Measurements from ENCODE around the gene ASIC2.
A peak's percentile ranks its signal among the peaks of the same experiment; 100 is the strongest.
"Not testable (repeated sequence)": the region's sequence is repeated elsewhere in the genome, so short reads cannot be mapped to it uniquely, and the experiment has no call there.

The ASIC2 gene

GRCh38 chr17:33019161-33019890, 273.8 kb downstream of the ASIC2 start:
- DNase-seq (ENCODE audit: low read depth): no peak

DNA sequence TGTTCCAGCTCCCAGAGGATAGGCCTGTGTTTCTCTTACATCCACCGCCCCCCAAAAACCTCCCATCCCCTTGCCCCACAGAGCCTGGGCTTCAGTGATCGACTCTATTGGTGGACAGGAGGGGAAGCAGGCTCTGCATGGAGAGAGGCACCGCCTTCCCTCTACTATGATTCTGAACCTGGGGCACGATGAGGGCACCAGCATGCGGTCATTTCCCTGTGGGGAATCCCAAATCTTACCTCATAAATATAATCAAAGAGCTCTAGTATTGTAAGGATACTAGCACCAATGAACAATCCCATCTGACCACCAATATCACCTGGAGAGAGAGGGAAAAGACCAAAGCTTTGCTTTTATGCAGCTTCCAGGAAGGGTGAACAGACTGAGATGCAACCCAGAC, 275.7 kb downstream of the ASIC2 start:
- DNase-seq (ENCODE audit: low read depth): no peak

DNA sequence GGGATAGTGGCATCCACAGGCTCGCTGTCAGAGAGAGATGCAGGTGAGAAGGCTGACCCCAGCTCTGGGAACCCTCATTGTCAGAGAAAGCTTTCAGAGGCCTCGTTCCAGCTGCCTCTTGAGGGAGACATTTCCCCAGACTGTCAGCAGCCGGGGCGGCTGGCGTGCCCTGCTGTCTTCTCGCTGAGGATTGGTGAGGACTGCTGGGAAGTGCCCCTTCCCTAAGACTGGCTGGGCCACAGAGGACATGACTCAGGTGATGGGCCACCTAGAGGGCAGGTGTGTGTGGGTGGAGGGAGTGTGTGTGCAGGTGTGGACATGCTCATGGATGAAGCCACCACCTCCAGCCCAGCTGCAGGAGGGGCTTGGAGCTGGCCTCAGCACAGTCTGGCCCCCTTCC, 276.2 kb downstream of the ASIC2 start:
- DNase-seq (ENCODE audit: low read depth): no peak

- no peak for DNase-seq (ENCODE audit: low read depth)
These were observed 277.3 kb downstream of the ASIC2 start for GRCh38 chr17:33015716-33016346.

DNA sequence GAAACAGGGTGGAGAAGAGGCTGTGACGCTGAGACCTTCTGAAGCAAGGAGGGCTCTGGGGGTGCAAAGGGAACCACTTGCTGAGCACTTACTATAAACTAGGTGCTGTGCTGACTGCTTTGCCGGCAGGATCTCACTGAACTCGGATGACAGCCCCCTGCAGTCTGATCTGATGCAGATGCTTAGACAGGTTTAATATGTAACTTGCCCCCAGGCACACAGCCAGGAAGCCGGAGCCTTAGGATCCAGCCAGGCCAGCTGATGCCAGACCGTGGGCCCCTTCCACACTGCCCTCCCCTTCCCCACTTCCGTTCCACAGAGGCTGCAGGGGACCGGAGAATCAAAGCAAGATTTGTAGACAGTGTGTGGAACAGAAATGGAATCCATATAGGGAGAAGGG, 278.3 kb downstream of the ASIC2 start:
- DNase-seq (ENCODE audit: low read depth): no peak

DNA sequence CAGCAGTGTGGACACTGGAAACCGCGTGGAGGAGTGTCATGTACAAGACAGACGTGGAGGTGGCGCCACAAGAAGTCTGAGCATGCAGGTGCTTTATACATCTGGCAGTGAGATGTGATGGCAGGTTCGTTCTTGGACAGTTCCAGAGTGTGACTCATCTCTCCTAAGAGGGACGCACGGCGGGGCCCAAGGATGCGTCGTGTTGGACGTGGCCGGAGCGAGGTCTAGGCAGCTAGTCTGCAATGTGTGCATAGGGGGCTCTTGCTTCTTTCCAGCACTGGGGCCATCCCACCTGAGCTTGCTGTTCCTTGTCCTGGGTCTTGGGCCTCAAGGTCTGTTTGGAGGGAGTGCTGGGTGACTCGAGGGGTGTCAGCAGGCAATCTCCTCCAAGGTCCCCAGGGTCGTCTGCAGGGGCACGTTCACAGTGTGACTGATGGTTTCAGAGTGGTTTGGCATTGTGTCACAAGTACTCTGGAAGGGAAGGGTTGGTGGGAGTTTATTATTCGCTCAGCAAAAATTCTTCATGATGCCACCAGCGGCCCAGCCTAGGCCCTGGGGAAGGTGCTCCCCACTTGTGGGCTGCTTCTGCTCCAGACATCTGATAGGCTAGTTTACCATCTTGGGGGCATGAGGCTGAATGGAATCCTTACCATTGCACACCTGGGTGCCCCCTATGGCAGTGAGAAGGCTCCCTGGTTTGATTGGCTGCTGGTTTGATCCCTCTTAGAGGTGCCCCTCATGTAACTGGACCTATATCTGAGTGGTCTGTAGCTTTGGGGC, 279.3 kb downstream of the ASIC2 start:
- no peak for DNase-seq (ENCODE audit: low read depth)

DNA sequence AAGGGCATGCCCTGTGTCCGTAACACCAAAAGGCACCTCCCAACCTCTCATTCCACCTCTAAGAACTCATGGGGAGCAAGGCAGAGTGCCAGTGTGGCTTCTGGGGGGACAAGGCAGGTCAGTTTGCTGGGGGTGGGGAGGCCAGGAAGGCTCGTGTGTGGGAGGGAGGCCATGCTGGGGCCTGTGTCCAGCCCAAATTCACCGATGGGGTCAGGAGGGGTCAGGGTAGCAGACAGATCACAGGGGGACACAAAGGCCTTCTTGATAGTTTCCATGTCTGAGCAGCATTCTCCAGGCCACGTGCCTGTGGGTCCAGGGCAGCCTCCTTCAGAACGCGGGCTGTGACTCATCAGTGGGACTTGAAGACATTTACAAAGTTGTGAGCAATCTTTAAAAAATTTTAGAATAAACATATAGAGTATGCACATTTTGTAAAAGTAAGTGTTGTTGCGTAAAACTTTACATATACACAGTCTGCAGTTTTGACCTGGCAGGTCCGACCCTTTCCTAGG, 280.5 kb downstream of the ASIC2 start:
- DNase-seq (ENCODE audit: low read depth): peak; percentile 87

DNA sequence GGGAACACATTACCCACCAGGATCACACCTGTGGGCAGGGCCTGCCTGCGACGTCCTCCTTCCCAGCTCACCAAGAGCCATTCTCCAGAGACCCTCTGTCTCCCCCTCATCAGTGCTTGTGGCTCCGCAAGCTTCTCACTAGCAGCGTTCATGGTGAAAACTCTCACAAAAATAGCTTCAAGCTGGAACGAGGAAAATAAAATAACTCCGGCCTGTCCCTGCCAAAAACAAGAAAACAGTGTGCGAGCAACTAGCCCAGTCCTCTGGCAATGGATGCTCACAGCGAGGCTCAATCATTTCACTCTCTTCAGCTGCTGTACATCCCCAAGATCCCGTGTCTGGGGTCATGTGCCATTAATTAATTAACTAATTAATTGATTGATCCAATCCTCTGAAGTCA, 283.5 kb downstream of the ASIC2 start:
- DNase-seq (ENCODE audit: low read depth): no peak

DNA sequence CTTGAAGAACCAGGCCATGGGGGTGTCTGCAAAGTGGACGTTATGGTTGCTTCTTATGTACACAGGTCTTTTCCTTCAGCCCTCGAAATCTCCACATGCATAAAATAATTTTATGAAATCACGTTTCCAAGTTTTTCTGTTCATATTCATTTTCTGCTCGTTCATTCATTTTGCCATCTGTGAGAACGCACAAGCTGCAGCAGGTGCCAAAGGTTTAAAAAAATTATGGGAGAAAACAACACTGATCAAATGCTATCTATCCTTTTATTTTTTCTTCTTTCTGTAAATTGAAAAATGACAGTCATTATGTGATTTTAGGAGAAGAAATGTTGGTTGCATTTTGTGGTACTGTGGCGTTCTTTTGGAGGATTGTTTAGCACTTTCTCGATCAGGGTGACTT, 285.9 kb downstream of the ASIC2 start:
- DNase-seq (ENCODE audit: low read depth): no peak

DNA sequence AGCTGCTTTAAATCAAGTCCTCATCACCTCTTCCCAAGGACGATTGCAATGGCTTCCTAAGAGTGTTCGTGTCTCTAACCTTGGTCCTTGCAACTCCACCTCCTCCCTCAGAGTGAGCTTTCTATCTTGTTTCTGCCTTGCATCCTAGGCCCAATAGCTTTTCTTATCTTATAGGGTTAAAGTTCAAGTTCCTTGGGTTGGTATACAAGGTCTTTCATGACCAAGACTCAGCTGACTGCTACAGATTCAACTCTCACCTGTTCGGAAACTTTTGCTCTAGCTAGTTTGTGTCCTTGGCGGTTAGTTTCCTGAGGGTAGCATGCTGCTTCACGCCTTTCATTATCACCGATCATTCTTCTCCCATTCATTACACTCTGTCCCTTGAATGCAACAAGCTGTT, 290.8 kb downstream of the ASIC2 start:
- DNase-seq (ENCODE audit: low read depth): no peak

DNA sequence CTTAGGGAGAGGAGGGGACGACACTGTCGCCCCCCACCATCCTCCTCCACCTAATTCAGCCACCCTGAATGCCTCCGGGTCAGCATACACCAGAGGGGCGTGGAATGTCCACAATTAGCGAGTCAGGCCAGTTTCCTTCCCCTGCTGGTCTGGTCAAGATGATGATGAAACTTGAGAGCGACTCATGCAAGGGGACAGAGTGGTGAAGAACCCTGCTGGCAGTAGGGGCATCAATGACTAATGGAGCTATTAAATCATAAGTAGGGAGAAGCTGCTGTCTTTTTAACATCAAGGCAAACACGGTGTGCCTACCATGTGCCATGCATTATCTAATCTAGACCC, 294.2 kb downstream of the ASIC2 start:
- DNase-seq (ENCODE audit: low read depth): peak; percentile 60

- DNase-seq (ENCODE audit: low read depth): peak; percentile 44
These were observed 294.8 kb downstream of the ASIC2 start for GRCh38 chr17:32998111-32998886.

DNA sequence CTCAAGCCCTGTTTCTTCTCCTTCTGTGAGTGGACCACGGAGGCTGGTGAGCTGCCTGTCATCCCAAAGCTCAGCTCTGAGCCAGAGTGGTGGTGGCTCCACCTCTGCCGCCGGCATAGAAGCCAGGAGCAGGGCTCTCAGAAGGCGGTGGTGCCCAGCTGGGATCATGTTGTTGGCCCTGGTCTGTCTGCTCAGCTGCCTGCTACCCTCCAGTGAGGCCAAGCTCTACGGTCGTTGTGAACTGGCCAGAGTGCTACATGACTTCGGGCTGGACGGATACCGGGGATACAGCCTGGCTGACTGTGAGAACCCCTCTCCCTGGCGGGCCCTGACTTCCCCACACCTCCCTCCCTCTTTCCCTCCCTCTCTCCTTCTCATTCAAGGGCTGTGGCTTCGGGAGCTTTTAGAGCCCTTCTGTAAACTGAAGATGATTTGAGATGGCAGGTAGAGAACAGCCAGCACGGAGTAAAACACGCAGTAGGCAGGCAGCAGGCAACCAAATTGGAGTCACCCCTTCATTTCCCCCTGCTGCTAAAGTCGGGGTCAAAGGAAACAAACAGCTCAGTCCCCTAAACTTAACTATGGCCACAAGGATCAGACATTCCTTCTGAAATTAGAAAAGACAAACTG, 297.6 kb downstream of the ASIC2 start:
- no peak for DNase-seq (ENCODE audit: low read depth)

DNA sequence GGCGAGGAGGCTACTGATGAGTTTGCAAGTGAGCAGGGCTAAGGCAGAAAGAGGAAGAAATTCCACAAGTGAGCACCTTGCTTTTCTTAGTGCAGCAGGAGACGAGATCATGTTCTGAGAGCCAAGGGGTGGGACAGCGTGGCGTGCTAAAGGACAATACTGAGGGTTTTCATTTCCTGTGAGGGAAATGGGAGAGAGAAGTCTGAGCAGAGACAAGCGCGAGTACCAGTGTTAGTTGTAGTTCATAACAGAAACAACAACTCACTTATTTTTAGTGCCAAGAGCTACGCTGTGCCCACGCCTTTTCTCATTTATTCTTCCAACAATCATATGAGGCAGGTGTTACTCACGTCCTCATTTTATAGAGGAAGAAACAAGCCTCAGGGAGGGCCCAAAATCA, 299.1 kb downstream of the ASIC2 start:
- no peak for DNase-seq (ENCODE audit: low read depth)

- DNase-seq (ENCODE audit: low read depth): no peak
These were observed 300.6 kb downstream of the ASIC2 start for GRCh38 chr17:32992321-32993033.

DNA sequence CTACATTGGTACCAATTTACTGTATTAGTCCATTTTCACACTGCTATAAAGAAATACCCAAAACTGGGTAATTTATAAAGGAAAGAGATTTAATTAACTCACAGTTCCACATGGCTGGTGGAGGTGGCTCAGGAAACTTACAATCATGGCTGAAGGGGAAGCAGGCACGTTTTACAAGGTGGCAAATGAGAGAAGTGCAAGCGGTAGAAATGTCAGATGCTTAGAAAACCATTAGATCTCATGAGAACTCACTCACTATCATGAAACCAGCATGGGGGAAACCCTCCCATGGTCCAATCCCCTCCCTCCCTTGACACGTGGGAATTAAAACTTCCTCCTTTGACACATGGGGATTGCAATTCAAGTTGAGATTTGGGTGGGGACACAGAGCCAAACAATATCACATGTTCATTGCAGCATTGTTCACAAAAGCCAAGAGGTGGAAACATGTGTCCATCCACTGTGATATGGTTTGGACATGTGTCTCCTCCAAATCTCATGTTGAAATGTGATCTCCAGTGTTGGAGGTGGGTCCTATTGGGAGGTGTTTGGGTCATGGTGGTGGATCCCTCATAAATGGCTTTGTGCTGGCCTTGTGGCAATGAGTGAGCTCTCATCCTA, 304.5 kb downstream of the ASIC2 start:
- DNase-seq (ENCODE audit: low read depth): no peak

- DNase-seq (ENCODE audit: low read depth): not testable (repeated sequence)
These were observed 305.2 kb downstream of the ASIC2 start for GRCh38 chr17:32987868-32988267.

DNA sequence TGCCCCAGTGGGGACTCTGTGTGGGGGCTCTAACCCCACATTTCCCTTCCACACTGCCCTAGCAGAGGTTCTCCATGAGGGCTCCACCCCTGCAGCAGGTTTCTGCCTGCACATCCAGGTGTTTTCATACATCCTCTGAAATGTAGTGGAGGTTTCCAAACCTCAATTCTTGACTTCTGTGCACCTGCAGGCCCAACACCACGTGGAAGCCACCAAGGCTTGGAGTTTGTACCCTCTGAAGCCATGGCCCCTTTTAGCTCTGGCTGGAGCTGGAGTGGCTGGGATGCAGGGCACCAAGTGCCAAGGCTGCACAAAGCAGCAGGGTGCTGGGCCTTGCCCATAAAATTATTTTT, 305.7 kb downstream of the ASIC2 start:
- DNase-seq (ENCODE audit: low read depth): not testable (repeated sequence)

DNA sequence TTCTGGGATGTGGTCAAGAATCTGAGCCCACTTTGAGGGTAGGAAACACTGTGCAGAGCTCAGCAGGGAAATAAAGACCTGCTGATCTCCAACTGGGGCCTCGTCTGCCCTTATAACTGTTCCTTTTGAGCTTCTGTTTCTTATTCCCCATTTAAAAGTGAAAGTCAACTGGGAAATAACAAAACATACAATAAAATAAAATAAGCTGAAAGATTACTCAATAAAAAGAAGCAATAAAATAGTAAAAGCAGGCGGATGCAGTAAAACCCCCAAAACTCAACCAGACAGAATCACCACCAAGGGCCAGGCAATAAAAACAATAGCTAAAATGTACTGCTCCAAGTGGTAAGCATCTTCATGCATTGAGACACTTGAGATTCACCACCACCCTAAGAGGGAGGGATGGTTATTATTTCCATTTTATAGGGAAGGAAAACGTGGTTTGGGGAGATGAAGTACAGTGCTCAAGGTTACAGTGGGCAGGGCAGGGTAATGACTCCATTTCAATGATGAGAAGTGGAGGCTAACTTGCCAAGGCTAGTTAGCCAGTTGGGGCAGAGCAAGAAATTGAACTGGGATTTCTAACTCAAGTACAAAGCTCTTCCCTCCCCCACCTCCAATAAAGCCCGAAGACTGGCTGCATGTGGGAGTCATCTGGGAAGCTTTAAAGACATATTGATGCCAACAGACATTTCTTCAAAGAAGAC, 307.9 kb downstream of the ASIC2 start:
- DNase-seq (ENCODE audit: low read depth): no peak

DNA sequence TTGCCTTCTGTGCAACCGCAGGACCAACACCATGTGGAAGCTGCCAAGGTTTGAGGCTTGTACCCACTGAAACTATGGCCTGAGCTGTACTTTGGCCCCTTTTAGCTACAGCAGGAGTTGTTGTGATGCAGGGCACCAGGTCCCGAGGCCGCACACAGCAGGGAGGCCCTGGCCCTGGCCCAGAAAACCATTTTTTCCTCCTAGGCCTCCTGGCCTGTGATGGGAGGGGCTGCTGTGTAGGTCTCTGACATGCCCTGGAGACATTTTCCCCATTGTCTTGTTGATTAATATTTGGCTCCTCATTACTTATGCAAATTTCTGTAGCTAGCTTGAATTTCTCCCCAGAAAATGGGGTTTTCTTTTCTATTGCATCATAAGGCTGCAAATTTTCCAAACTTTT, 311.5 kb downstream of the ASIC2 start:
- DNase-seq (ENCODE audit: low read depth): not testable (repeated sequence)
